WI38 (cell line): ENCODE data around the gene ANKRD12.

Source experiments
- H3K4me3 ChIP-seq: 2 replicates; pipeline ENCODE4 v1.5.1; 2011; ENCODE audit warnings: low read depth, mild to moderate bottlenecking, control low read depth, low read length
- TF ChIP-seq, protein P1 (sequence below): IDR thresholded peaks from 2 replicates; pipeline ENCODE4 v1.5.1; 2012; ENCODE audit warnings: low read depth, mild to moderate bottlenecking, control low read depth, low read length

ANKRD12 gene

DNA sequence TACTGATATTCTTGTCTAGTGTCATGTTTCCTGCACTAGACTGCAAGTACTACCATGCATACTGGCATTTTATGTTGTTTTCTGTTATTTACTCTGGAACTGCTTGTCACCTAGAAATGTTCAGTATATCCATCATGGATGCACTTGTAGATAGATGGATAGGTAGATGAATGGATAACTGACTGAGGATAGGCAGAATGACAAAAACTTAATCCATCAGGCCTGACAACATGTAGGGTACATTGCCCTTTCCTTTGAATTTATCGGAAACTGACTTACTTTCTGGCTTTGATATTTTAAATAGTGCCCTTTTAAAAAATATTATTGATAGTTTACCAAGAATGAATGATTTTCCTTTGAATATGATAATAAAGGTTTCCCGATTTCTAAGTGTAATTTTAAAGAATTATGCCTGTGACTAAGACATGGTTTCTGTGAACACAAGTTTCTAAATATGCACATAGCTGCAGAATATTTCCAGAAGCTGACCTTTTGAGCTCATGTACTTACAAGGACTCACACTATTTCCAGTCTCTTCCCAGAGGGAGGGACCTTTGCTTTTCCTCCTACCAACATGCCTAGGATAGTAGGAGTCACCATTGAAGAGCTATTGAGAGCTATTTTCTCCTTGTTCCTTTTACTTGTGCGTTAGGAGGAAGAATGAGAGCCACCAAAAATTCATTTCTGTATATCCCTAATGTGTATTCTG is 81.3 kb downstream of the ANKRD12 start:
- no peak overlapping the region for H3K4me3 ChIP-seq
- TF ChIP-seq, protein P1, sequence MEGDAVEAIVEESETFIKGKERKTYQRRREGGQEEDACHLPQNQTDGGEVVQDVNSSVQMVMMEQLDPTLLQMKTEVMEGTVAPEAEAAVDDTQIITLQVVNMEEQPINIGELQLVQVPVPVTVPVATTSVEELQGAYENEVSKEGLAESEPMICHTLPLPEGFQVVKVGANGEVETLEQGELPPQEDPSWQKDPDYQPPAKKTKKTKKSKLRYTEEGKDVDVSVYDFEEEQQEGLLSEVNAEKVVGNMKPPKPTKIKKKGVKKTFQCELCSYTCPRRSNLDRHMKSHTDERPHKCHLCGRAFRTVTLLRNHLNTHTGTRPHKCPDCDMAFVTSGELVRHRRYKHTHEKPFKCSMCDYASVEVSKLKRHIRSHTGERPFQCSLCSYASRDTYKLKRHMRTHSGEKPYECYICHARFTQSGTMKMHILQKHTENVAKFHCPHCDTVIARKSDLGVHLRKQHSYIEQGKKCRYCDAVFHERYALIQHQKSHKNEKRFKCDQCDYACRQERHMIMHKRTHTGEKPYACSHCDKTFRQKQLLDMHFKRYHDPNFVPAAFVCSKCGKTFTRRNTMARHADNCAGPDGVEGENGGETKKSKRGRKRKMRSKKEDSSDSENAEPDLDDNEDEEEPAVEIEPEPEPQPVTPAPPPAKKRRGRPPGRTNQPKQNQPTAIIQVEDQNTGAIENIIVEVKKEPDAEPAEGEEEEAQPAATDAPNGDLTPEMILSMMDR = no peak

- TF ChIP-seq, protein P1 = no peak
- H3K4me3 ChIP-seq = no peak overlapping the region
Observed at GRCh38 chr18:9221040-9221439, 84.5 kb downstream of the ANKRD12 start.

GRCh38 chr18:9221661-9222060 is 85.1 kb downstream of the ANKRD12 start:
- TF ChIP-seq, protein P1 = no peak

GRCh38 chr18:9223356-9223755 is 86.8 kb downstream of the ANKRD12 start:
- TF ChIP-seq, protein P1 = no peak
- no peak overlapping the region for H3K4me3 ChIP-seq

More at GRCh38 chr18:9221661-9222060, 85.1 kb downstream of the ANKRD12 start:
- no peak overlapping the region for H3K4me3 ChIP-seq

GRCh38 chr18:9226463-9226862 is 89.9 kb downstream of the ANKRD12 start:
- no peak overlapping the region for H3K4me3 ChIP-seq
- TF ChIP-seq, protein P1 = no peak

- TF ChIP-seq, protein P1 = no peak
- no peak overlapping the region for H3K4me3 ChIP-seq
Observed at GRCh38 chr18:9231852-9232486, 95.4 kb downstream of the ANKRD12 start.

- TF ChIP-seq, protein P1 = no peak
- no peak overlapping the region for H3K4me3 ChIP-seq
Observed at GRCh38 chr18:9232977-9233376, 96.4 kb downstream of the ANKRD12 start.
